Measurements from ENCODE around the gene ZGRF1.

Gene ZGRF1

GRCh38 chr4:112594993-112595392 lies 41.7 kb downstream of the ZGRF1 start:
- no peak for DNase-seq (ENCODE audit: low read depth in 2 of 2)
- TF ChIP-seq, protein P1, sequence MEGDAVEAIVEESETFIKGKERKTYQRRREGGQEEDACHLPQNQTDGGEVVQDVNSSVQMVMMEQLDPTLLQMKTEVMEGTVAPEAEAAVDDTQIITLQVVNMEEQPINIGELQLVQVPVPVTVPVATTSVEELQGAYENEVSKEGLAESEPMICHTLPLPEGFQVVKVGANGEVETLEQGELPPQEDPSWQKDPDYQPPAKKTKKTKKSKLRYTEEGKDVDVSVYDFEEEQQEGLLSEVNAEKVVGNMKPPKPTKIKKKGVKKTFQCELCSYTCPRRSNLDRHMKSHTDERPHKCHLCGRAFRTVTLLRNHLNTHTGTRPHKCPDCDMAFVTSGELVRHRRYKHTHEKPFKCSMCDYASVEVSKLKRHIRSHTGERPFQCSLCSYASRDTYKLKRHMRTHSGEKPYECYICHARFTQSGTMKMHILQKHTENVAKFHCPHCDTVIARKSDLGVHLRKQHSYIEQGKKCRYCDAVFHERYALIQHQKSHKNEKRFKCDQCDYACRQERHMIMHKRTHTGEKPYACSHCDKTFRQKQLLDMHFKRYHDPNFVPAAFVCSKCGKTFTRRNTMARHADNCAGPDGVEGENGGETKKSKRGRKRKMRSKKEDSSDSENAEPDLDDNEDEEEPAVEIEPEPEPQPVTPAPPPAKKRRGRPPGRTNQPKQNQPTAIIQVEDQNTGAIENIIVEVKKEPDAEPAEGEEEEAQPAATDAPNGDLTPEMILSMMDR (IDR thresholded peaks at IDR 0.05; ENCODE audit: low read depth, low read length) = no peak
- H3K4me3 ChIP-seq (replicated peaks in 1 of 2; ENCODE audit: low read depth in 2 of 2, low read length in 2 of 2) = no peak overlapping the region

DNA sequence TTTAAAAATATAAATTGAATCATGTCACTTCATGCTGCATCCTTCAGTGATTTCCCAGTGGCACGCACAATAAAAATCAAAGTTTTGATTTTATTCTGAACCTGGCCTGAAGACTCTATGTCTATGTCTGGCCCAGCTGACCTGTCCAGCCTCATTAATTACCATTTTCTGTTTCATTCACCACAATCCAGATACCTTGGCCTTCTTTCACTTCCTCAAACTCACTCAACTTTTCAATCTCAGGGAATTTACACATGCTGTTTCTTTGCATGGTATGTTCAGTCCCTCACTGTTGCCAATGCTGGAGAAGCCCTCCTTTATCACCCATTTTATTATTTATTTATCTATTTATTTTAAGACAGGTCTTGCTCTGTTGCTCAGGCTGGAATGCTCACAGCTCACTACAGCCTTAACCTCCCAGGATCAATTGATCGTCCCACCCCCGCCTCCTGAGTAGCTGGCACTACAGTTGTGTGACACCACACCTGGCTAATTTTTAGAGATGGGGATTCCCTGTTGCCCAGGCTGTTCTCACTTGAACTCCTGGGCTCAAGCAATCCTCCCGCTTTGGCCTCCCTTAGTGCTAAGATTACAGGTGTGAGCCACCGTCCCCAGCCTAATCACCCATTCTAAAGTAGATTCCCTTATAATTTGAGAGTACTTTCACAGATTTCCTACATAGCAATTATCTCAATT lies 43.1 kb downstream of the ZGRF1 start:
- DNase-seq (ENCODE audit: low read depth in 2 of 2) = no peak
- TF ChIP-seq, protein P1 (IDR thresholded peaks at IDR 0.05; ENCODE audit: low read depth, low read length) = no peak
- H3K4me3 ChIP-seq (replicated peaks in 1 of 2; ENCODE audit: low read depth in 2 of 2, low read length in 2 of 2) = no peak overlapping the region

DNA sequence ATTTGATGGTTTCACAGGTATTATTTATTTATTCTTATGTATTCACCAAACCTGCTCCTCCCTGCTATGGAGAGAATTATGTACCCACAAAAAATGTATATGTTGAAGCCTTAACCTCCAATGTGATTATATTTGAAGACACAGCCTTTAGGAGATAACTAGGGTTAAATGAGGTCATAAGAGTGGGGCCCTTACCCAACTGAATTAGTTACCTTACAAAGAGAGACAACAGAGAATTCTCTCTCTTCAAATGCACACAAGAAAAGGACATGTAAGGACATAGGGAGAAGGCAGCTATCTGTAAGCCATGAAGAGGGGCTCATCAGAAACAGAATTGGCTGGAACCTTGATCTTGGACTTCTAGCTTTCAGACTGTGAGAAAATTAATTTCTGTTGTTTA lies 44.0 kb downstream of the ZGRF1 start:
- H3K4me3 ChIP-seq (replicated peaks in 1 of 2; ENCODE audit: low read depth in 2 of 2, low read length in 2 of 2) = no peak overlapping the region
- TF ChIP-seq, protein P1 (IDR thresholded peaks at IDR 0.05; ENCODE audit: low read depth, low read length) = no peak
- no peak for DNase-seq (ENCODE audit: low read depth in 2 of 2)

DNA sequence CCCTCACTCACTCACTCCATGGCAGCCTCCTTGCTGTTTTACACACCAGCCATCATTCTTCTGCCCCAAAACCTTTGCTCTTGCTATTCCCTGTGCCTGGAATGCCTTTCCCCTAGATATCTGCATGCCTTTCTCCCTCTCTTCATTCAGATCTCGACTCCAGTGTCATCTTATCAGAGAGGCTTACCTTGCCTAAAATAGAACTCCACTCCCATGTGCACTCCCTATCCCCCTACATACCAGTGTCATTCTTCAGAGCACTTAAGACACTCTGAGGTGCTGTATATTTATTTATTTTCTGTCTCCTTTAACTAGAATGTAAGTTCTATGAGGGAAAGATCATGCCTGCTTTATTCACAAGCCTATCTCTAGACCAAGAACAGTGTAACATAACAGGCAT lies 45.1 kb downstream of the ZGRF1 start:
- peak in 1 of 2 donors; percentile 5 for DNase-seq (ENCODE audit: low read depth in 2 of 2)
- H3K4me3 ChIP-seq (replicated peaks in 1 of 2; ENCODE audit: low read depth in 2 of 2, low read length in 2 of 2) = no peak overlapping the region
- TF ChIP-seq, protein P1 (IDR thresholded peaks at IDR 0.05; ENCODE audit: low read depth, low read length) = no peak

- DNase-seq (ENCODE audit: low read depth in 2 of 2) = peak; percentile 19 to 31
- TF ChIP-seq, protein P1 (IDR thresholded peaks at IDR 0.05; ENCODE audit: low read depth, low read length) = no peak
Measured at GRCh38 chr4:112589206-112589605, 47.5 kb downstream of the ZGRF1 start.

GRCh38 chr4:112585977-112586736 lies 50.6 kb downstream of the ZGRF1 start:
- DNase-seq (ENCODE audit: low read depth in 2 of 2) = no peak
- TF ChIP-seq, protein P1 (IDR thresholded peaks at IDR 0.05; ENCODE audit: low read depth, low read length) = no peak
- H3K4me3 ChIP-seq (replicated peaks in 1 of 2; ENCODE audit: low read depth in 2 of 2, low read length in 2 of 2) = no peak overlapping the region

More at GRCh38 chr4:112589206-112589605, 47.5 kb downstream of the ZGRF1 start:
- H3K4me3 ChIP-seq (replicated peaks in 1 of 2; ENCODE audit: low read depth in 2 of 2, low read length in 2 of 2) = no peak overlapping the region

All from cardiac fibroblast (primary cell).